HepG2 (cell line): ENCODE results near the gene PPAT. TPM values are rescaled to one million over a fixed set of nuclear protein-coding genes. Genes with fewer than 3 reads are reported as not detected.

Source experiments
- AGO2 ChIP-seq: fragments of 200-400 bp; formaldehyde crosslinking; optimal IDR thresholded peaks from 2 replicates; pipeline ENCODE3; 2017; ENCODE audit warnings: mild to moderate bottlenecking, low read depth, low read length, moderate library complexity
- ATF4 ChIP-seq, 2 experiments: fragments of 450-650 bp in 1 of 2; sonication (generic) in 1 of 2; formaldehyde crosslinking; IDR thresholded peaks; 2 replicates each; pipeline versions ENCODE4 v1.5.0 to v1.8.0; 2020 to 2022; ENCODE audit warnings: mild to moderate bottlenecking in 1 of 2, missing genetic modification reagents in 1 of 2
- ETV5 ChIP-seq: IDR thresholded peaks from 2 replicates; pipeline ENCODE4 v1.6.1; 2018; ENCODE audit warnings: missing biosample characterization, missing genetic modification reagents, inconsistent platforms, borderline replicate concordance
- FOSL1 ChIP-seq: sonication (generic); formaldehyde crosslinking; IDR thresholded peaks from 2 replicates; pipeline ENCODE4 v1.9.0; 2021; ENCODE audit warnings: missing genetic modification reagents, borderline replicate concordance
- FOXA3 ChIP-seq: IDR thresholded peaks from 2 replicates; pipeline ENCODE4 v1.6.1; 2016; ENCODE audit warnings: missing genetic modification reagents, missing compliant biosample characterization
- GTF3A ChIP-seq: sonication (generic); formaldehyde crosslinking; conservative IDR thresholded peaks from 2 replicates; pipeline ENCODE4 v1.4.0; 2020; ENCODE audit warnings: mild to moderate bottlenecking, missing genetic modification reagents
- HIVEP1 ChIP-seq: sonication (generic); formaldehyde crosslinking; IDR thresholded peaks from 2 replicates; pipeline ENCODE4 v1.4.0; 2020; ENCODE audit warnings: mild to moderate bottlenecking, missing genetic modification reagents
- MYPOP ChIP-seq: sonication (generic); formaldehyde crosslinking; IDR thresholded peaks from 2 replicates; pipeline ENCODE4 v1.8.1; 2023; ENCODE audit warnings: mild to moderate bottlenecking, moderate library complexity, missing genetic modification reagents
- PTBP1 ChIP-seq: fragments of 200-400 bp; formaldehyde crosslinking; IDR thresholded peaks from 2 replicates; pipeline ENCODE4 v1.6.1; 2018; ENCODE audit warnings: low read length, low read depth; ENCODE audit not compliant: poor library complexity, severe bottlenecking
- REPIN1 ChIP-seq: sonication (generic); formaldehyde crosslinking; IDR thresholded peaks from 2 replicates; pipeline ENCODE4 v1.8.0; 2022; ENCODE audit warnings: missing genetic modification reagents, low read depth, mild to moderate bottlenecking, borderline replicate concordance
- SCMH1 ChIP-seq: sonication (generic); formaldehyde crosslinking; IDR thresholded peaks from 2 replicates; pipeline ENCODE4 v1.9.0; 2021; ENCODE audit warnings: missing genetic modification reagents, mild to moderate bottlenecking, borderline replicate concordance
- SMAD9 ChIP-seq: sonication (generic); formaldehyde crosslinking; IDR thresholded peaks from 2 replicates; pipeline ENCODE4 v1.5.1; 2020; ENCODE audit warnings: mild to moderate bottlenecking, missing genetic modification reagents
- SNAI1 ChIP-seq: sonication (generic); formaldehyde crosslinking; IDR thresholded peaks from 2 replicates; pipeline ENCODE4 v1.5.0; 2020; ENCODE audit warnings: mild to moderate bottlenecking, missing genetic modification reagents, borderline replicate concordance
- ZBTB8A ChIP-seq: sonication (generic); formaldehyde crosslinking; IDR thresholded peaks from 2 replicates; pipeline ENCODE4 v1.4.0; 2020; ENCODE audit warnings: mild to moderate bottlenecking, low read depth, missing genetic modification reagents, borderline replicate concordance
- ZNF441 ChIP-seq: sonication (generic); formaldehyde crosslinking; IDR thresholded peaks from 2 replicates; pipeline ENCODE4 v1.7.0; 2021; ENCODE audit warnings: missing genetic modification reagents, borderline replicate concordance
- ZNF605 ChIP-seq: sonication (generic); formaldehyde crosslinking; IDR thresholded peaks from 2 replicates; pipeline ENCODE4 v1.8.0; 2022; ENCODE audit warnings: mild to moderate bottlenecking, missing genetic modification reagents
- ZNF607 ChIP-seq: sonication (generic); formaldehyde crosslinking; IDR thresholded peaks from 2 replicates; pipeline ENCODE4 v1.5.1; 2020; ENCODE audit warnings: missing genetic modification reagents, mild to moderate bottlenecking, borderline replicate concordance
- ZNF644 ChIP-seq: IDR thresholded peaks from 2 replicates; pipeline ENCODE4 v1.6.1; 2016; ENCODE audit warnings: low read depth
- ZSCAN21 ChIP-seq: sonication (generic); formaldehyde crosslinking; IDR thresholded peaks from 2 replicates; pipeline ENCODE4 v1.8.0; 2022; ENCODE audit warnings: mild to moderate bottlenecking, missing genetic modification reagents, moderate library complexity, borderline replicate concordance
- polyA plus RNA-seq, 8 experiments: library from polyadenylated mRNA; depleted of rRNA in 3 of 8; stranded (reverse) in 7 of 8; unstranded in 1 of 8; fragments of >200 nt; fragmentation: Illumina TruSeq in 4 of 8; extraction: Trizol in 4 of 8; gene quantifications; 2 replicates each; pipeline versions ENCODE4 v1.2.1 to v1.2.3, GENCODE V29; 2011 to 2016; ENCODE audit warnings: low read depth in 4 of 8, missing spikeins in 1 of 8, mixed read lengths in 1 of 8; ENCODE audit not compliant: insufficient read depth in 1 of 8
- total RNA-seq, 5 experiments: library from RNA; depleted of rRNA; stranded (reverse); fragments of >200 nt; fragmentation: Illumina TruSeq; extraction: Trizol; gene quantifications; 2 replicates each; pipeline ENCODE4 v1.2.3, GENCODE V29; 2016; ENCODE audit warnings: low read depth in 1 of 5
- TF ChIP-seq, protein P1 (sequence below): sonication (generic); formaldehyde crosslinking; IDR thresholded peaks from 2 replicates; pipeline ENCODE4 v1.9.0; 2021; ENCODE audit warnings: missing genetic modification reagents, borderline replicate concordance
- TF ChIP-seq, protein P2 (sequence below): sonication (generic); formaldehyde crosslinking; IDR thresholded peaks from 2 replicates; pipeline ENCODE4 v1.5.0; 2020; ENCODE audit warnings: missing genetic modification reagents

Gene PPAT
- total and polyA plus RNA-seq, 2 of the 13 experiments (the other 11 are each of a cell fraction or from before 2014, with no cell fraction given), result 16.9 to 62.6 TPM

DNA sequence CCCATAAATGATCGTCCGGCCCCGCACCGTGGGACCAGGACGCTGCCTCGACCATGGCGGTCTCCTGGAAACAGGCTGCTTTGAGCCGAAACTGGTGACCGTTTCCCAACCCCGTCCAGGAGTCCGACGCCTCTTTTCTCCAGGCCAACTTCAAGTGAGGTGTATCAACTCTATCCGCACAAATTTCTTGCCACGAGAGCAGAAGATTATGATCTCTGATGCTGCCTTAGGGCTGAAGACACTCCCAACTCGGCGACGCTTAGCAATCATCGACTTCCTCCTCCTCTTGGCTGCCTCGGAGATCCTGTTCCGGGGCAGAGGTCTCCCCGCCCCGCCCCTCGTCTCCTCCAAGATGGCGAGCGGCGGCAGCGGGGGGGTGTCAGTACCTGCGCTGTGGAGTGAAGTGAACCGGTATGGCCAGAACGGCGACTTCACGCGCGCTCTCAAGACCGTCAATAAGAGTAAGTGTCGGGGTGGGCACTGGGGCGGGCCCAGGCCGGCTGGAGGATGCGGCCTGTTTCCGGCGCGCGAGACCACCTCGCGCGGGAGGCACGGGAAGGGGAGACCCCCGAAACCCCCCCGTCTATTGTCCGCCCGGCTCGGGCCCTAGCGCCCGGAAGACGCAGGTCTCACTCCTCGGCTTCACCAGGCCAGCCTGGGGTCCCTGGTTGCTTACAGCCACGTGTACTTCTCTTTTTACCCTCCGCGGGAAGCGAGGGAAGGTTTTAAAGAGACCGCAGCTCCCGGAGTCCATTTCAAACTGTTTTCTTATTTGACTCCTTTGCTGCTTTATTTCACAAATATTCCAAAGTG lies 32.1 kb upstream of the PPAT start, which contains the start of gene SRP72 (continued):
- TF ChIP-seq, protein P1, sequence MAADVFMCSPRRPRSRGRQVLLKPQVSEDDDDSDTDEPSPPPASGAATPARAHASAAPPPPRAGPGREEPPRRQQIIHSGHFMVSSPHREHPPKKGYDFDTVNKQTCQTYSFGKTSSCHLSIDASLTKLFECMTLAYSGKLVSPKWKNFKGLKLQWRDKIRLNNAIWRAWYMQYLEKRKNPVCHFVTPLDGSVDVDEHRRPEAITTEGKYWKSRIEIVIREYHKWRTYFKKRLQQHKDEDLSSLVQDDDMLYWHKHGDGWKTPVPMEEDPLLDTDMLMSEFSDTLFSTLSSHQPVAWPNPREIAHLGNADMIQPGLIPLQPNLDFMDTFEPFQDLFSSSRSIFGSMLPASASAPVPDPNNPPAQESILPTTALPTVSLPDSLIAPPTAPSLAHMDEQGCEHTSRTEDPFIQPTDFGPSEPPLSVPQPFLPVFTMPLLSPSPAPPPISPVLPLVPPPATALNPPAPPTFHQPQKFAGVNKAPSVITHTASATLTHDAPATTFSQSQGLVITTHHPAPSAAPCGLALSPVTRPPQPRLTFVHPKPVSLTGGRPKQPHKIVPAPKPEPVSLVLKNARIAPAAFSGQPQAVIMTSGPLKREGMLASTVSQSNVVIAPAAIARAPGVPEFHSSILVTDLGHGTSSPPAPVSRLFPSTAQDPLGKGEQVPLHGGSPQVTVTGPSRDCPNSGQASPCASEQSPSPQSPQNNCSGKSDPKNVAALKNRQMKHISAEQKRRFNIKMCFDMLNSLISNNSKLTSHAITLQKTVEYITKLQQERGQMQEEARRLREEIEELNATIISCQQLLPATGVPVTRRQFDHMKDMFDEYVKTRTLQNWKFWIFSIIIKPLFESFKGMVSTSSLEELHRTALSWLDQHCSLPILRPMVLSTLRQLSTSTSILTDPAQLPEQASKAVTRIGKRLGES (CRISPR knock-in tag), result no peak
- TF ChIP-seq REPIN1 (CRISPR knock-in tag), result peak; percentile 31; the same call in 1 of the 2 replicates
- no peak for TF ChIP-seq HIVEP1 (CRISPR knock-in tag)
- no peak for TF ChIP-seq ZNF605 (CRISPR knock-in tag)
- no peak for TF ChIP-seq PTBP1
- TF ChIP-seq FOSL1 (CRISPR knock-in tag), result no peak
- no peak; the same call in 1 of the 2 replicates for TF ChIP-seq ZNF607
- peak; percentile 24; the same call in 1 of the 2 replicates for TF ChIP-seq ZNF644 (CRISPR knock-in tag)
- TF ChIP-seq SNAI1 (CRISPR knock-in tag), result no peak
- TF ChIP-seq AGO2, result peak; percentile 68
- peak; percentile 27; the same call in 1 of the 2 replicates for TF ChIP-seq FOXA3 (CRISPR knock-in tag)
- no peak for TF ChIP-seq GTF3A (CRISPR knock-in tag)
- no peak for TF ChIP-seq MYPOP (CRISPR knock-in tag)
- TF ChIP-seq ATF4 (CRISPR knock-in tag; IDR thresholded peaks at IDR 0.05), result no peak
- TF ChIP-seq ZBTB8A, result 0 out of 2 replicates have a peak, but pooled peaks have one; percentile 39
- TF ChIP-seq, protein P2, sequence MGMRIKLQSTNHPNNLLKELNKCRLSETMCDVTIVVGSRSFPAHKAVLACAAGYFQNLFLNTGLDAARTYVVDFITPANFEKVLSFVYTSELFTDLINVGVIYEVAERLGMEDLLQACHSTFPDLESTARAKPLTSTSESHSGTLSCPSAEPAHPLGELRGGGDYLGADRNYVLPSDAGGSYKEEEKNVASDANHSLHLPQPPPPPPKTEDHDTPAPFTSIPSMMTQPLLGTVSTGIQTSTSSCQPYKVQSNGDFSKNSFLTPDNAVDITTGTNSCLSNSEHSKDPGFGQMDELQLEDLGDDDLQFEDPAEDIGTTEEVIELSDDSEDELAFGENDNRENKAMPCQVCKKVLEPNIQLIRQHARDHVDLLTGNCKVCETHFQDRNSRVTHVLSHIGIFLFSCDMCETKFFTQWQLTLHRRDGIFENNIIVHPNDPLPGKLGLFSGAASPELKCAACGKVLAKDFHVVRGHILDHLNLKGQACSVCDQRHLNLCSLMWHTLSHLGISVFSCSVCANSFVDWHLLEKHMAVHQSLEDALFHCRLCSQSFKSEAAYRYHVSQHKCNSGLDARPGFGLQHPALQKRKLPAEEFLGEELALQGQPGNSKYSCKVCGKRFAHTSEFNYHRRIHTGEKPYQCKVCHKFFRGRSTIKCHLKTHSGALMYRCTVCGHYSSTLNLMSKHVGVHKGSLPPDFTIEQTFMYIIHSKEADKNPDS (CRISPR knock-in tag), result no peak
- peak; percentile 71; the same call in 1 of the 2 replicates for TF ChIP-seq ZSCAN21 (CRISPR knock-in tag)
- peak; percentile 59; the same call in 1 of the 2 replicates for TF ChIP-seq ETV5 (CRISPR knock-in tag)
- peak; percentile 61; the same call in 1 of the 2 replicates for TF ChIP-seq ZNF441 (CRISPR knock-in tag)
- no peak for TF ChIP-seq SMAD9 (CRISPR knock-in tag)
- TF ChIP-seq SCMH1 (CRISPR knock-in tag), result no peak
